Lung (tissue), 12 donors: Measurements from ENCODE around the gene CFTR. TPM values are rescaled to one million over a fixed set of nuclear protein-coding genes. Genes with fewer than 3 reads are reported as not detected.

Experiments used
- ATAC-seq: fragments of 200-7000 bp; cut with Tn5 transposase; one replicate; pipeline ENCODE4 v1.9.1; 2020; ENCODE audit warnings: moderate number of reproducible peaks; ENCODE audit not compliant: insufficient read depth, low FRiP score
- DNase-seq, 3 donors: peaks; one replicate each; pipeline ENCODE4 v3.0.0-alpha.2; 2013 to 2017
- H3K27ac ChIP-seq, 2 donors: one replicate each; pipeline ENCODE4 v1.5.1; 2013; ENCODE audit warnings: mild to moderate bottlenecking in 2 of 2, moderate library complexity in 2 of 2, control low read depth in 1 of 2, inconsistent platforms in 1 of 2, low read depth in 1 of 2, low read length in 1 of 2
- H3K27me3 ChIP-seq, 3 donors: one replicate each; pipeline ENCODE4 v1.5.1; 2013; ENCODE audit warnings: low read length in 2 of 3; ENCODE audit not compliant: control insufficient read depth in 3 of 3, insufficient read depth in 3 of 3
- H3K36me3 ChIP-seq, 4 donors: one replicate each; pipeline ENCODE4 v1.5.1; 2013; ENCODE audit warnings: low read length in 4 of 4, mild to moderate bottlenecking in 1 of 4, moderate library complexity in 1 of 4; ENCODE audit not compliant: control insufficient read depth in 4 of 4, insufficient read depth in 4 of 4
- H3K4me1 ChIP-seq, 5 donors: one replicate each; pipeline ENCODE4 v1.5.1; 2013; ENCODE audit warnings: low read length in 5 of 5, mild to moderate bottlenecking in 2 of 5, moderate library complexity in 1 of 5; ENCODE audit not compliant: control insufficient read depth in 5 of 5, insufficient read depth in 5 of 5
- H3K4me3 ChIP-seq: one replicate; pipeline ENCODE4 v1.5.1; 2013; ENCODE audit warnings: mild to moderate bottlenecking, control low read depth, moderate library complexity
- H3K9ac ChIP-seq, 2 donors: one replicate each; pipeline ENCODE4 v1.5.1; 2013; ENCODE audit warnings: low read length in 2 of 2, control low read depth in 1 of 2; ENCODE audit not compliant: insufficient read depth in 1 of 2
- H3K9me3 ChIP-seq, 4 donors: one replicate each; pipeline ENCODE4 v1.5.1; 2013; ENCODE audit warnings: low read length in 3 of 4, mild to moderate bottlenecking in 1 of 4, moderate library complexity in 1 of 4; ENCODE audit not compliant: control insufficient read depth in 4 of 4, insufficient read depth in 3 of 4
- WGBS, 2 donors: extraction: QIAGEN DNeasy Blood & Tissue Kit; methylation state at CpG; one replicate each; pipeline ENCODE4 v1.1.7; 2013; 5-methylcytosine and 5-hydroxymethylcytosine counted together
- polyA plus RNA-seq, 2 donors: library from polyadenylated mRNA; stranded (reverse); fragments of 200-250 nt; gene quantifications; one replicate each; pipeline ENCODE4 v1.2.1, GENCODE V29; 2013
- total RNA-seq, 2 donors: library from RNA; depleted of rRNA in 1 of 2; stranded (reverse); fragments of >200 nt in 1 of 2; gene quantifications; one replicate each; pipeline ENCODE4 v1.2.1, GENCODE V29; 2014 to 2021
- TF ChIP-seq, protein P1 (sequence below): IDR thresholded peaks from 2 replicates; pipeline ENCODE4 v1.5.1; 2012; ENCODE audit warnings: mild to moderate bottlenecking; ENCODE audit errors: control extremely low read depth, extremely low read depth
- donor health status: control.
- donor health status: control.
- donor health status: Bipolar disorder and iron deficiency.
- donor health status: healthy.
- donor health status: DM: yes; HTN: yes; CAD: no.

Gene CFTR
- total and polyA plus RNA-seq, 4 donors, result 8.2 to 138 (median 15.7) TPM

DNA sequence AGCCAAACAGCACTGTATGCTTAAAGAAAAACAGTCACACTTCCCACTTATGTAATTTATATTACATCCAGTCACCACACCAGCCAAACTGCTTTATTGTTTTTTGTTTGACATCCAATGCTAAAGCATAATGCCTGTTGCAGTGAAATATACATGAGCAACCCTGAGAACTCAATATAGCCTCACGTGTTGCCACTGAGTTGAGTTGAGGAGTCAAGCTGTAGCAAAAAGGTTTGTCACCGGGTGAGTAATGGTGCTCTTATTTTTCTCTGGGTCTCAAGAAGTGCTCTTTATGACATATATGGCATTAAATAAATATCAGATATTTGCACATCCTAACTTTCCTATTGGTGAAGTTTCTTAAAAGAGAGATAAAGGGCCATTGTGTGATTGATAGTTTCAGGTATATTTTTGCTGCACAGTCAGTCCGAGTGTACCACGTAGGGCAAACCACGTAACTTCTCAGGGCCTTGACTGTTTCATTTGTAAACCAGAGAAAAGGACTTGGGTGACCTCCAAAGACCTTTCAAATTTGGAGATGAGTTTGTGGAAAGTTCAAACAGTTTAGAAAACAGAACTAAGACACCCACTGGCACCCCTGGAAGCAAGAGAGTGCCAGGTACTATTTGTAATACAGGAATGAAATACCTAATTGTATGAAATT, 168.5 kb downstream of the CFTR start:
- H3K4me3 ChIP-seq, result no peak overlapping the region
- peak overlapping the region in 1 of 2 donors; percentile 29 for H3K9ac ChIP-seq
- no peaks in the 10 kb centered on the region for H3K27me3 ChIP-seq
- H3K36me3 ChIP-seq, result no peaks in the 10 kb centered on the region
- WGBS, 2 donors, result 73 to 92% methylated on average over 5 of the region's 5 CpGs
- peaks cover 0 to 6% (median 0%) of the 10 kb centered on the region in 5 donors for H3K4me1 ChIP-seq
- H3K9me3 ChIP-seq, result peaks cover 0 to 2% (median 0%) of the 10 kb centered on the region in 4 donors
- H3K27ac ChIP-seq, result no peak overlapping the region
- TF ChIP-seq, protein P1, sequence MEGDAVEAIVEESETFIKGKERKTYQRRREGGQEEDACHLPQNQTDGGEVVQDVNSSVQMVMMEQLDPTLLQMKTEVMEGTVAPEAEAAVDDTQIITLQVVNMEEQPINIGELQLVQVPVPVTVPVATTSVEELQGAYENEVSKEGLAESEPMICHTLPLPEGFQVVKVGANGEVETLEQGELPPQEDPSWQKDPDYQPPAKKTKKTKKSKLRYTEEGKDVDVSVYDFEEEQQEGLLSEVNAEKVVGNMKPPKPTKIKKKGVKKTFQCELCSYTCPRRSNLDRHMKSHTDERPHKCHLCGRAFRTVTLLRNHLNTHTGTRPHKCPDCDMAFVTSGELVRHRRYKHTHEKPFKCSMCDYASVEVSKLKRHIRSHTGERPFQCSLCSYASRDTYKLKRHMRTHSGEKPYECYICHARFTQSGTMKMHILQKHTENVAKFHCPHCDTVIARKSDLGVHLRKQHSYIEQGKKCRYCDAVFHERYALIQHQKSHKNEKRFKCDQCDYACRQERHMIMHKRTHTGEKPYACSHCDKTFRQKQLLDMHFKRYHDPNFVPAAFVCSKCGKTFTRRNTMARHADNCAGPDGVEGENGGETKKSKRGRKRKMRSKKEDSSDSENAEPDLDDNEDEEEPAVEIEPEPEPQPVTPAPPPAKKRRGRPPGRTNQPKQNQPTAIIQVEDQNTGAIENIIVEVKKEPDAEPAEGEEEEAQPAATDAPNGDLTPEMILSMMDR, result no peak
- ATAC-seq (no peak), DNase-seq (peak in 2 of 3 donors; percentile 21 to 29)

DNA sequence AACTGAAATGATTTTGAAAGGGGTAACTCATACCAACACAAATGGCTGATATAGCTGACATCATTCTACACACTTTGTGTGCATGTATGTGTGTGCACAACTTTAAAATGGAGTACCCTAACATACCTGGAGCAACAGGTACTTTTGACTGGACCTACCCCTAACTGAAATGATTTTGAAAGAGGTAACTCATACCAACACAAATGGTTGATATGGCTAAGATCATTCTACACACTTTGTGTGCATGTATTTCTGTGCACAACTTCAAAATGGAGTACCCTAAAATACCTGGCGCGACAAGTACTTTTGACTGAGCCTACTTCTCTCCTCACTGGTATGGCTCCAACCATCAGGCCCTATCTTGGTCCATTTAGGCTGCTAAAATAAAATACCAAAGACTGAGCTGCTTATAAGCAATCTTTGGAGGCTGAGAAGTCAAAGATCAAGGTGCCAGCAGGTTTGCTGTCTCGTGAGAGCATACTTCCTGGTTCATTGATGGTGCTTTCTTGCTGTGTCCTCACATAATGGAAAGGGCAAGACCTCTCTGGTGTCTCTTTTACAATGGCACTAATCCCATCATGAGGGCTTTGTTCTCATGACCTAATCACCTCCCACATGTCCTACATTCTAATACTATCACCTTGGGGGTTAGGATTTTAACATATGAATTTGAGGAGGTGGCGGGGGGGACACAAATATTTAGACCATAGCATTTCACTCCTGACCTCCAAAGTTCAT, 173.3 kb downstream of the CFTR start:
- Histone ChIP-seq H3K27ac (no peak overlapping the region), H3K4me3 (no peak overlapping the region), H3K9ac (no peak overlapping the region), H3K27me3 (no peaks in the 10 kb centered on the region), H3K9me3 (peaks cover 0 to 2% (median 0%) of the 10 kb centered on the region in 4 donors), H3K36me3 (no peaks in the 10 kb centered on the region), H3K4me1 (peaks cover 0 to 4% (median 0%) of the 10 kb centered on the region in 5 donors)
- DNase-seq (no peak), ATAC-seq (no peak)
- TF ChIP-seq, protein P1, result no peak
- 86 to 88% methylated on average over 4 of the region's 4 CpGs for WGBS, 2 donors

DNA sequence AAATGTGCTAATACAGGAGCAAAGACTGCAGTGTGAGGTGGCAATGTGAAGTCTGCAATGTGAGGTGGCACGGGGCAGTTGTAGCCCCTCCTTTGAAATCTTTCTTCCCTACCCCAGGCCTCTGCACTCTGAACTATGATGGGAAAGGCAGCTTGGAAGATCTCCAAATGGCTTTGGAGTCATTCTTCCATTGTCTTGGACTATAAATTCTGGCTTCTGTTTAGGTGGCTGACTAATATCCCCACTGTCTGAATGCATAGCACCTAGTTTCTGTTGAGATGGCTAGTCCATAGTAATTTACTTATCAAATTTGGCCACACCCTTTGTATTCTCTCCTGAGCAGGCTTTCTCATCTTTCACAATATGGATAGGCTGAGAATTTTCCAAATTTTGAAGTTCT, 175.0 kb downstream of the CFTR start:
- H3K27me3 ChIP-seq, result no peaks in the 10 kb centered on the region
- H3K4me3 ChIP-seq, result no peak overlapping the region
- TF ChIP-seq, protein P1, result no peak
- 76 to 91% methylated on average over 1 of the region's 1 CpG for WGBS, 2 donors
- H3K36me3 ChIP-seq, result no peaks in the 10 kb centered on the region
- H3K9ac ChIP-seq, result no peak overlapping the region
- DNase-seq, result no peak
- no peak for ATAC-seq
- H3K4me1 ChIP-seq, result no peaks in the 10 kb centered on the region
- no peak overlapping the region for H3K27ac ChIP-seq
- peaks cover 0 to 2% (median 0%) of the 10 kb centered on the region in 4 donors for H3K9me3 ChIP-seq
